NCI-H146 (cell line): Measurements from ENCODE around the gene TMEM14A.
"Not testable (repeated sequence)": the region's sequence is repeated elsewhere in the genome, so short reads cannot be mapped to it uniquely, and the experiment has no call there.

ENCODE experiments used
- DNase-seq: peaks from one replicate; lab custom pipeline; 2025; lab: John Stamatoyannopoulos, UW

The TMEM14A gene

GRCh38 chr6:52657870-52658269, 13.0 kb upstream of the TMEM14A start:
- DNase-seq, result no peak

- no peak for DNase-seq
These were observed 9.4 kb upstream of the TMEM14A start for GRCh38 chr6:52661551-52661950.

GRCh38 chr6:52662031-52662430, 8.9 kb upstream of the TMEM14A start:
- no peak for DNase-seq

- DNase-seq, result peak; percentile 53
These were observed 7.6 kb upstream of the TMEM14A start for GRCh38 chr6:52663120-52663935.

- DNase-seq, result no peak
These were observed 7.1 kb upstream of the TMEM14A start for GRCh38 chr6:52663936-52664185.

- DNase-seq, result peak; percentile 98
These were observed 6.5 kb upstream of the TMEM14A start for GRCh38 chr6:52664186-52664990.

GRCh38 chr6:52664991-52665686, 5.8 kb upstream of the TMEM14A start:
- no peak for DNase-seq

- no peak for DNase-seq
These were observed 4.8 kb upstream of the TMEM14A start for GRCh38 chr6:52666071-52666470.

- DNase-seq, result no peak
These were observed 4.4 kb upstream of the TMEM14A start for GRCh38 chr6:52666523-52666922.

- no peak for DNase-seq
These were observed 3.3 kb upstream of the TMEM14A start for GRCh38 chr6:52667572-52667971.

- peak; percentile 10 for DNase-seq
These were observed 763 bp downstream of the TMEM14A start for GRCh38 chr6:52671676-52672075.

- DNase-seq, result no peak
These were observed 1.6 kb downstream of the TMEM14A start for GRCh38 chr6:52672412-52673025.

- DNase-seq, result no peak
These were observed 3.8 kb downstream of the TMEM14A start for GRCh38 chr6:52674666-52675065.

- DNase-seq, result peak; percentile 38
These were observed 4.5 kb downstream of the TMEM14A start for GRCh38 chr6:52675372-52675771.

- DNase-seq, result not testable (repeated sequence)
These were observed 5.7 kb downstream of the TMEM14A start for GRCh38 chr6:52676631-52677030.

GRCh38 chr6:52681416-52681815, 10.5 kb downstream of the TMEM14A start:
- DNase-seq, result no peak

GRCh38 chr6:52686878-52687699, 16.2 kb downstream of the TMEM14A start:
- no peak for DNase-seq

GRCh38 chr6:52689857-52690256, 18.9 kb downstream of the TMEM14A start:
- no peak for DNase-seq

- DNase-seq, result no peak
These were observed 20.8 kb downstream of the TMEM14A start for GRCh38 chr6:52691718-52692117.

- no peak for DNase-seq
These were observed 22.9 kb downstream of the TMEM14A start for GRCh38 chr6:52693773-52694172.

GRCh38 chr6:52694404-52694803, 23.5 kb downstream of the TMEM14A start:
- no peak for DNase-seq

- DNase-seq, result no peak
These were observed 25.5 kb downstream of the TMEM14A start for GRCh38 chr6:52696418-52696817.
